ENCODE data around the gene GGA3. TPM values are rescaled to one million over a fixed set of nuclear protein-coding genes. Genes with fewer than 3 reads are reported as not detected.
A peak's percentile ranks its signal among the peaks of the same experiment; 100 is the strongest.

Gene GGA3
- total and polyA plus RNA-seq, 10 of the 15 experiments (the other 5 are each of a cell fraction or from before 2014, with no cell fraction given): 7.0 to 57.5 (median 34.0) TPM

DNA sequence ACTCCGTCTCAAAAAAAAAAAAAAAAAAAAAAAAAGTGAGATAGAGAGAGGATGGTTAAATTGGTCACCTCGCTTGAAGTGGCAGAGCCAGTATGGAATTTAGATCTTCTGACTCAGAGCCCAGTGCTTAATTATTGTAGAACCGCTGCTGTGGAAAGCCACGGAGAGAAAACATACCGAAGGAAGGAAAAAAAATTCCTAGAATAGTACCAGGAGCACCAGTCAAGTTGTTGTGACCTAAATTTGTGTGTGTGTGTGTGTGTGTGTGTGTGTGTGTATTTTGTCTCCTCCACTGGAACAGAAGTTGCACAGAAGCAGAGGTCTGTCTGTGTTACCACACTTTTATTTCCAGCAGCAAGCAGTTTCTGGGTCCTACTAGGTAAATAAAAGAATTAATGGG is 66.5 kb downstream of the GGA3 start (continued):
- TF ChIP-seq SKIL (IDR thresholded peaks at IDR 0.05; ENCODE audit: low read depth, poor library complexity, severe bottlenecking): no peak

DNA sequence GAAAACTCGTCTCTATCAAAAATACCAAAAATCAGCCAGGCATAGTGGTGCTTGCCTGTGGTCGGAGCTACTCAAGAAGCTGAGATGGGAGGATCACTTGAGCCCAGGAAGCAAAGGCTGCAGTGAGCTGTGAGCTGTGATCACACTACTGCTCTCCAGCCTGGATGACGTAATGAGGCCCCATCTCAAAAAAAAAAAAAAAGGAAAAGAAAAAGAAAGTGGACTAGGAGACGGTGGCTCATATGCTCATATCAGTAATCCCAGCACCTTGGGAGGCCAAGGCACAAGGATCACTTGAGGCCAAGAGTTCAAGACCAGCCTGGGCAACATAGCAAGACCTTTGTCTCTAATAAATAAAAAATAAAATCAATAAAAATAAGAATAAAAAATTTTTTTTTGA is 69.8 kb downstream of the GGA3 start:
- Histone ChIP-seq H3K4me1 (ENCODE audit: control insufficient read depth, insufficient read depth, low read length) (peaks cover 6% of the 10 kb centered on the region; the same call in 1 of the 2 replicates), H3K36me3 (ENCODE audit: control insufficient read depth in 2 of 2, insufficient read depth in 2 of 2, low read length in 1 of 2) (no peaks in the 10 kb centered on the region), H3K4me2 (ENCODE audit: control insufficient read depth, insufficient read depth) (no peak overlapping the region), H3K4me3 (no peak overlapping the region), H4K20me1 (ENCODE audit: control insufficient read depth, insufficient read depth) (no peaks in the 10 kb centered on the region), H3K9me3 (replicated peaks; ENCODE audit: control insufficient read depth, insufficient read depth, low read length) (no peaks in the 10 kb centered on the region), H2AFZ (ENCODE audit: control insufficient read depth, low read depth, low read length) (no peak overlapping the region; the same call in 1 of the 2 replicates), H3K27ac (ENCODE audit: control insufficient read depth, insufficient read depth) (no peak overlapping the region), H3K9ac (ENCODE audit: control insufficient read depth, insufficient read depth, low read length) (no peak overlapping the region), H3K79me2 (ENCODE audit: control insufficient read depth, insufficient read depth, low read length) (no peaks in the 10 kb centered on the region), H3K27me3 (replicated peaks in 1 of 2; ENCODE audit: control insufficient read depth in 2 of 2, insufficient read depth in 2 of 2, low read length in 1 of 2) (no peaks in the 10 kb centered on the region)
- DNase-seq (ENCODE audit: low read depth, low spot score): no peak
- ChIA-PET SMC1A (ENCODE audit: uncharacterized antibody, unreplicated experiment) (interaction anchor here (1.6 to 1.9 kb wide), 2 partner anchors 11 to 77 kb away, joined by 5 to 6 read pairs; no protein-coding TSS in a partner anchor), RAD21 (ENCODE audit: unreplicated experiment) (interaction anchor here (1.0 to 1.7 kb wide), 2 partner anchors 10 to 230 kb away, joined by 3 to 6 read pairs; no protein-coding TSS in a partner anchor), CTCF (interaction anchor here (0.6 to 5.9 kb wide), 6 partner anchors 11 to 449 kb away, joined by 3 to 58 read pairs (median 16); no protein-coding TSS in a partner anchor), POLR2A (interaction anchor here (0.6 to 1.5 kb wide), 4 partner anchors 9 to 88 kb away, joined by 3 to 6 read pairs (median 5); partner anchors contain the start of gene SUMO2)
- TF ChIP-seq ATF7 (IDR thresholded peaks at IDR 0.05; ENCODE audit: low read depth): peak; percentile 62; the same call in 1 of the 2 replicates
- TF ChIP-seq BRCA1 (IDR thresholded peaks at IDR 0.05; ENCODE audit: low read depth, low read length): no peak
- intact Hi-C loops (cut with micrococcal nuclease; ENCODE audit: unreplicated experiment): no loop called here
- ATAC-seq: no peak
- WGBS (ENCODE audit: insufficient coverage, insufficient replicate concordance, low lambda C conversion rate, missing lambda C conversion rate): 49% methylated on average over 3 of the region's 4 CpGs
- in situ Hi-C loops (cut with MboI): no loop called here
- no TSS peak for BruUV-seq (replicated peaks)
- FAIRE-seq: no peak

All from GM12878 (cell line).